T-helper 17 cell (primary cell): ENCODE measurements around the gene CCNI. TPM values are rescaled to one million over a fixed set of nuclear protein-coding genes. Genes with fewer than 3 reads are reported as not detected.
"Not testable (repeated sequence)": the region's sequence is repeated elsewhere in the genome, so short reads cannot be mapped to it uniquely, and the experiment has no call there.

ENCODE experiments used
- ATAC-seq: fragments of 150-1000 bp; cut with Tn5 transposase; 2 replicates; pipeline ENCODE4 v1.10.0; 2021; ENCODE audit warnings: mild to moderate bottlenecking, moderate library complexity
- DNase-seq, 3 donors: peaks; one replicate each; pipeline versions ENCODE4 v3.0.0 to v3.0.0-alpha.2; 2020 to 2021
- H3K9me3 ChIP-seq: one replicate; pipeline ENCODE4 v1.7.0; 2013; ENCODE audit warnings: low read length, mild to moderate bottlenecking; ENCODE audit not compliant: control insufficient read depth, poor library complexity, severe bottlenecking
- H3K27ac Mint-ChIP-seq: one replicate; pipeline ENCODE4 v1.8.0; 2022; ENCODE audit warnings: mild to moderate bottlenecking, moderate library complexity, mixed read lengths
- H3K27me3 Mint-ChIP-seq: one replicate; pipeline ENCODE4 v1.8.0; 2022; ENCODE audit warnings: mixed read lengths
- H3K36me3 Mint-ChIP-seq: one replicate; pipeline ENCODE4 v1.8.0; 2022; ENCODE audit warnings: low read depth, mixed read lengths
- H3K4me1 Mint-ChIP-seq: one replicate; pipeline ENCODE4 v1.8.0; 2022; ENCODE audit warnings: mild to moderate bottlenecking, mixed read lengths
- H3K4me3 Mint-ChIP-seq: one replicate; pipeline ENCODE4 v1.8.0; 2022; ENCODE audit warnings: mild to moderate bottlenecking, moderate library complexity, mixed read lengths
- total RNA-seq, 4 donors: library from RNA in 2 of 4; stranded (reverse) in 2 of 4; gene quantifications; one replicate each; pipeline ENCODE4 v1.2.3 and lab custom pipeline; 2022 to 2026

CCNI gene
- total RNA-seq, 2 donors from 2014 or later: 292 to 317 TPM

DNA sequence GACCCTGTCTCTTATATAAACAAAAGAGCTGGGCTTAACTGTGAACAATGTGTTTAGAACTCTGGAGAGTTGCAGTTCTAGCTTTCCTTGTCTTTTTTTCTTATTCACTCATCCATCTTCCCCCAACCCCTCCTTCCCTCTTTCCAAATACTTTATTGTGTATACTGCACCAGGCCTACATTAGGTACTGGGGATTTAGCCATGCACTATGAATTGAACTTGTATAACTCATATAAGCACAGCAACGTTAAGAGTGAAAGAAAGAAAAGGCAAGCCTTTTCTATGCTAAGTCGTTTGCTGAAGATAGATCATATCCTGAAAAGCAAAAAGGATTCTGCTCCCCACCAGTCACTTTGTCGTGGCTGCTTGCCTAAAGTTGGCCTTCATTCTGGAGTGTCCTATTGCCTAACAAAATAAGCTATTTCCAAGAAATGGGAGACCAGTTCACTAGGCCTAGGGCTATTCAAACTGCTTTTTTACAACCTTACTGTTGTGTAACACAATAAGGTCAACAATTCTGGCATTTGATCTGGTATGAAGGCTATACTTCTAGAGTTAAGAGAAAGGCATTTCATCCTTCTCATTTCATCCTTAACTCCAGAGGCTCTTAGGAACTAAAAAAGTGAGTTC lies 32.2 kb downstream of the CCNI start:
- H3K36me3 Mint-ChIP-seq: peaks cover 4% of the 10 kb centered on the region

DNA sequence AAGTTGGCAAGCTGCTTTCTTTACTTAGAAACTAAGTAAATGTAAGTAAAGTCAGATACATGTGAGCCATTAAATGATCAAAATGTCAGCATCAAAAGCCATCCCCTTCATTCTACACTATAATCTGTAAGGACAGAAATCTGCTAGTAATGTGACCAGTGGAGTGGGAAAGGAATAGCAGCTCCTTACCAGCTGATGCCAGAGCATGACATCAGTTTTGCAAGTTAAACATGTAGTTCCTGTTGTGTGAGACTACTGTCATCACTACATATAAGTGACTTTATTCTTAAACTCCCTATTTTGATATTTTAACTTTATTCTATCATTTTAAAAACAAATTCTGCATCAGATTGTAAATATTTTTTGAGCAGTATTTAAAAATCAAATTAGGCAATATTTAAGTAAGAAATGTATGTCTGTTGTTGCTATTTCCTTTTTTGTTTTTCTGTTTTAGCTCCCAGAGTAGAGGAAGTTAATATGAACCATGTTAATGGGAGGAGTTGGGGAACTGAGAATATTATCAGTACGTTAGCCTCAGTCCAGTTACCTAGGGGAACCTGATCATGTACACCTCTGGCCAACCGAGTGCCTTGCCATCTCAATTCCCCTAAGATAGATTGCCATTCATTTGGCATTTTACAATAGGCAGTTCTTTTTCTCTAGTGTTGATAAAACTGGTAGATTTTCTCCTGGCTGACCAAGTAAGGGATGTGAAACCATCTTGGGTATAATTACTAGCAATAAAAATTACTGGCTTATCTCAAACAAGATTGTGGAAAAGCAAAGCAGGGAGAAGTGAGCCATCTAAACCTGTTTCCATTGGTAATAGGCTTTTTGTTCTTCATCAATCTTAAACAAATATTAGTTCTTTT lies 34.7 kb downstream of the CCNI start:
- no peaks in the 10 kb centered on the region for H3K9me3 ChIP-seq
- H3K27ac Mint-ChIP-seq: no peak overlapping the region
- H3K27me3 Mint-ChIP-seq: no peaks in the 10 kb centered on the region
- DNase-seq (no peak), ATAC-seq (no peak)
- H3K4me3 Mint-ChIP-seq: no peak overlapping the region
- H3K36me3 Mint-ChIP-seq: peaks cover 9% of the 10 kb centered on the region
- peaks cover 8% of the 10 kb centered on the region for H3K4me1 Mint-ChIP-seq

More for the DNA sequence above, 32.2 kb downstream of the CCNI start:
- ATAC-seq: no peak
- no peak overlapping the region for H3K27ac Mint-ChIP-seq
- H3K9me3 ChIP-seq: no peaks in the 10 kb centered on the region
- DNase-seq: no peak
- H3K4me1 Mint-ChIP-seq: peaks cover 11% of the 10 kb centered on the region
- no peaks in the 10 kb centered on the region for H3K27me3 Mint-ChIP-seq
- H3K4me3 Mint-ChIP-seq: no peak overlapping the region

GRCh38 chr4:77040270-77040669 lies 35.5 kb downstream of the CCNI start:
- Mint-ChIP-seq H3K36me3 (peaks cover 13% of the 10 kb centered on the region), H3K4me1 (peaks cover 8% of the 10 kb centered on the region), H3K27me3 (no peaks in the 10 kb centered on the region), H3K27ac (no peak overlapping the region), H3K4me3 (no peak overlapping the region)
- DNase-seq (no peak), ATAC-seq (no peak)
- no peaks in the 10 kb centered on the region for H3K9me3 ChIP-seq

DNA sequence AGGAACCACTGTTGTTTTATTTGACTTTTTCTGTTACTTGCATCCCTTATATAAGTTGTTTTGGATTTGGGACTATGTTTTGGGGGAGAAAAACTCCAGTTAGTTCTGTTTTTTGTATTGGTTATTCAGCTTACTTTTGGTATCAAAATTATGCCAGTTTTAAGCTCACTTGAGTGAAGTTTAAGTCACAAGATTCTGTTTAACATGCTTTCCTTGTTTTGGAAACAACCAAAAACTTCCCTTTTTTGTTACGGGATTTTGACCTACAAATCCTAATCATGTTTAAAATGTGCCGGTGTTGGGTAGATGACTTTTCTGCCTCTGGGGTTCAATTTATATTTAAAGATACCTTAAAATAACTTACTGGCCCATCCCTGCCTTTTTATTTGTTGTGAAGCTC lies 36.0 kb downstream of the CCNI start:
- H3K4me3 Mint-ChIP-seq: no peak overlapping the region

DNA sequence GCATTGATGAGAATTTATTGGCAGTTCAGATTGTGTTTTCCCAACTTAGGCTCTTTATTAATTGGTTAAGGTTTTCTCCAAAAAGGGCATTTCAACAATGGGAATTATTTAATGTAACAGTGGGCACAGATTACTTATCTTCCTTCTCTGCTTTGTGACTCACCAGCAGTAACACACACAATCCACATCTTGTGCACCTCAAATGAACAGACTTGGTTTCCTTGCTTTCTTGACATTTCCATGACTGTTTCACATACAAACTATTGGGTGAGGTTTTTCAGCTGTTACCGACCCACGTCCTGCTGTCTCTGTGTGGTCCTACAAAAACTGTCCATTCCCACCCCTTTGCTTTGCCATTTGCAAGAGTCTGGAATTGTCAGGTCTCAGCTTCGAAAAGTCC lies 38.1 kb downstream of the CCNI start:
- Mint-ChIP-seq H3K27ac (no peak overlapping the region), H3K27me3 (no peaks in the 10 kb centered on the region), H3K36me3 (peaks cover 13% of the 10 kb centered on the region), H3K4me1 (peaks cover 4% of the 10 kb centered on the region), H3K4me3 (no peak overlapping the region)
- no peaks in the 10 kb centered on the region for H3K9me3 ChIP-seq
- ATAC-seq (no peak), DNase-seq (no peak)

More for the DNA sequence above, 36.0 kb downstream of the CCNI start:
- Mint-ChIP-seq H3K27me3 (no peaks in the 10 kb centered on the region), H3K27ac (no peak overlapping the region), H3K4me1 (peaks cover 8% of the 10 kb centered on the region), H3K36me3 (peaks cover 13% of the 10 kb centered on the region)
- DNase-seq: no peak
- ATAC-seq: no peak
- H3K9me3 ChIP-seq: no peaks in the 10 kb centered on the region

- not testable (repeated sequence) for ATAC-seq, H3K27me3 Mint-ChIP-seq, DNase-seq
Observed at GRCh38 chr4:77037168-77037567, 38.6 kb downstream of the CCNI start.

GRCh38 chr4:77036206-77036605 lies 39.6 kb downstream of the CCNI start:
- H3K4me1 Mint-ChIP-seq: peaks cover 14% of the 10 kb centered on the region
- H3K27me3 Mint-ChIP-seq: no peaks in the 10 kb centered on the region
- ATAC-seq (no peak), DNase-seq (no peak)
- H3K9me3 ChIP-seq: no peaks in the 10 kb centered on the region
- no peak overlapping the region for H3K4me3 Mint-ChIP-seq
- no peak overlapping the region for H3K27ac Mint-ChIP-seq
- H3K36me3 Mint-ChIP-seq: peaks cover 13% of the 10 kb centered on the region

More at GRCh38 chr4:77037168-77037567, 38.6 kb downstream of the CCNI start:
- H3K27ac Mint-ChIP-seq, H3K4me1 Mint-ChIP-seq, H3K4me3 Mint-ChIP-seq, H3K9me3 ChIP-seq: not testable (repeated sequence)
- H3K36me3 Mint-ChIP-seq: peaks cover 13% of the 10 kb centered on the region

DNA sequence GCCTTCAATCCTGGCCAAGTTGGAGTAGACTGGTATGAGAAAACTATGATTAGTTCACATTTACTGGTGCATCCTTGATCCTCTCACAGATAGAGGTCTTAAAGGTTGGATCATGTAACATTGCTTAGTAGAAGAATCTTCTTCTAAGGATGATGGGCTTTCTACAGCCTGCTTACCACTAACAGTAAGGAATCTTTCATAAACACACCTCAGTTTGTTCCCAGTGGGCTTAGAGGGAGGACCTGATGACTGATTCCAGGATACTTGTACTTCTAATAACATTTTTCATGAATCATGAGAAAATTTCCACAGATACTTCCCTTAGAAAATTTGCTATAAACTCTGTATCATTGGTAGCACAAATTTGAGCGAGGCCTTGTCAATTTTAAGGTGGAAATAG lies 40.6 kb downstream of the CCNI start:
- DNase-seq (no peak), ATAC-seq (no peak)
- Mint-ChIP-seq H3K27ac (no peak overlapping the region), H3K4me1 (peaks cover 19% of the 10 kb centered on the region), H3K4me3 (no peak overlapping the region), H3K36me3 (peaks cover 15% of the 10 kb centered on the region), H3K27me3 (no peaks in the 10 kb centered on the region)
- no peaks in the 10 kb centered on the region for H3K9me3 ChIP-seq

- Mint-ChIP-seq H3K4me3 (peak overlapping the region; percentile 47), H3K36me3 (peaks cover 11% of the 10 kb centered on the region)
- DNase-seq: no peak
Observed at GRCh38 chr4:77031544-77031943, 44.2 kb downstream of the CCNI start.

GRCh38 chr4:77029757-77030156 lies 46.0 kb downstream of the CCNI start:
- H3K9me3 ChIP-seq, H3K27me3 Mint-ChIP-seq, H3K4me3 Mint-ChIP-seq, ATAC-seq, DNase-seq, H3K27ac Mint-ChIP-seq: not testable (repeated sequence)
- peaks cover 26% of the 10 kb centered on the region for H3K4me1 Mint-ChIP-seq
- peaks cover 11% of the 10 kb centered on the region for H3K36me3 Mint-ChIP-seq

More at GRCh38 chr4:77031544-77031943, 44.2 kb downstream of the CCNI start:
- H3K9me3 ChIP-seq: no peaks in the 10 kb centered on the region
- Mint-ChIP-seq H3K4me1 (peaks cover 26% of the 10 kb centered on the region), H3K27ac (peak overlapping the region; percentile 8), H3K27me3 (no peaks in the 10 kb centered on the region)
- peak; percentile 89 for ATAC-seq

- ATAC-seq: no peak
- DNase-seq: no peak
- Mint-ChIP-seq H3K36me3 (peaks cover 16% of the 10 kb centered on the region), H3K4me3 (no peak overlapping the region), H3K27me3 (no peaks in the 10 kb centered on the region), H3K27ac (peak overlapping the region; percentile 85), H3K4me1 (peaks cover 29% of the 10 kb centered on the region)
- H3K9me3 ChIP-seq: no peaks in the 10 kb centered on the region
Observed at GRCh38 chr4:77028246-77028645, 47.5 kb downstream of the CCNI start.

GRCh38 chr4:77026322-77026704 lies 49.5 kb downstream of the CCNI start:
- ATAC-seq (no peak), DNase-seq (no peak)
- no peaks in the 10 kb centered on the region for H3K27me3 Mint-ChIP-seq
- peaks cover 16% of the 10 kb centered on the region for H3K36me3 Mint-ChIP-seq
- peaks cover 18% of the 10 kb centered on the region for H3K4me1 Mint-ChIP-seq
- no peak overlapping the region for H3K27ac Mint-ChIP-seq
- no peak overlapping the region for H3K4me3 Mint-ChIP-seq
- H3K9me3 ChIP-seq: no peaks in the 10 kb centered on the region

DNA sequence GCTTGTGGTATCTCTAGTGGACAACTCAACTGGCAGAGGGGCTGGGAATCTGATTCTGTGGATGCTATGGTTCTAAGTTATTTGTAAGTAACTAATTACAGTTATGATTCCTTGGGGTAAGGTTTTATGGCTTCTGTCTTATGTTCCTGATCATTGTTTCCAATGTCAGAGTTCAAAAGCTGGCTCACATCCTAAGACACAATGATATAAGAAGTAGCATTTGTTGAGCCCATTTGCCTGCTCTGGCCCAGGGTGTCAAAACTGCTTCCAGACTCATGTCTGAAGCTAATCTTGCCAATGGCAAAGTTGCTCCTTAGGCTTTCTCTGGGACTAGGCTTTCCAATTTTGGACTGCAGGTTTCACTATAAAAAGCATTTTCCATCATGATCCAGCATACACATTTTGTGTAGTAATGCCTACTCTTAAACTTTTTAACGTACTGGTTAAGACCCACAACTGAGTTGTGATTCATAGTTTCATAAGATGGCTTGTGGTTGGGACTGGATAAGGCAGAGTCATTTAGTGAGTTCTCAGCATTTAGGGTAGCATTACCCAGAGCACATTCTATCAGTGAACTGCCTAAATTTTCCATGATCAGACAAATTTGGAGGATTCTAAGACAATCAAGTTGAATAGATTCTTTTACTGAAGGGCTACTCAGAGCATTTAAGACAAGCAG lies 50.0 kb downstream of the CCNI start:
- Mint-ChIP-seq H3K27ac (no peak overlapping the region), H3K4me3 (no peak overlapping the region), H3K4me1 (peaks cover 21% of the 10 kb centered on the region), H3K36me3 (peaks cover 19% of the 10 kb centered on the region), H3K27me3 (no peaks in the 10 kb centered on the region)
- DNase-seq: no peak
- no peak for ATAC-seq
- no peaks in the 10 kb centered on the region for H3K9me3 ChIP-seq
